Activated gamma-delta T cell (primary cell): ENCODE data around the gene KLF7.

Experiments
- DNase-seq: peaks from one replicate; lab custom pipeline; 2025; lab: John Stamatoyannopoulos, UW

Gene KLF7

DNA sequence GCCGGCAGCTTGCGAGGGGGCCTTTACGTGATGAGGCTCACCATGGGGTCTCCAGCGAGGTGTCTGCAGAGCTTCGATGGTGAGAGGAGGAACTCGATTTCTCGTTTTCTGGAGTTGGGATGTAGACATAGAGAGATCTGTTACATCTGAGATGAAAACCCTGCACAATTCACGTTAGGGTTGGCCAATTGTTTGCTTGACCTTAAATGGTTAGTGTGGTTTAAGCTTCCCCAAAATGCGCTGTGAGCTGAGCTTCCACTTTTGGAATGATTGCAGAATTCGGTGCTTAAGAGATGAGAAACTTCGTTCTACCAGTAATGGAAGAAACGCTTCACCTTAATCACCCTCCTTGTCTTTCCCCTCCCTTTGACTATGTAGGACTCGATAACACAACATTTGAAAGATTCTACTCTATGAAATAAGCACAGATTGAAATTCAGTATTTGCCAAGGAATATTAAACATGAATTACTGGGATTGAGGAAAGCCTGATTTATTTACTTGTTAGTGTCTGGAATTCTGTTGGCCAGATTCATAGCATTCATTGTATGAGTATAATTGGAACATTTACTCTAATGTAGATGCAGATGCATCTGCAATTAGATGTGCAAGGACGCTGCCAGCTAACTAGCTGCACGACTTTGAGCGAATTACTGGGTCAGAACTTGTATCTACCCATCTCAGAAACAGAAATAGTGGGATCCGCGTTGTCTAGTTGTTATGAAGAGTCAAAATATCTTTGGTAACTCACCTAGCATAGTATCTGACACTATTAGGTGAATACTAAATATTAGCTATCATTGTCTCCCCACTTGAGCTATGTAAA is 1.6 kb upstream of the KLF7 start:
- DNase-seq, result no peak

GRCh38 chr2:207166349-207167098 is 776 bp upstream of the KLF7 start:
- DNase-seq, result peak; percentile 9

DNA sequence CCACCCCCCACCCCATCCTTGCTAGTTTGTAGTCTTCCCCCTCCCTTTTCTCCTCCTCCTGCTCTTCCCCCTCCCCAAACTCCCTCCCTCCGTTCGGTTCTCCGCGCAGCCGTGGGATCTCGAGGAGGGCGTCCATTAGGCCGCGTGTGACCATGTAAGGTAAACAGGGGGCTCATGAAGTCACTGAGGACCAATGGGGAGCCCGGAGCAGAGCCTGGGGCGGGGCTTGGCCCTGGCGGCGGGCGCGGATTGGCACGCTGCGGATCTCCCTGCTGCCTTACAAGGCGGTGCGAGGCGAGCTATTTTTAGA is 246 bp upstream of the KLF7 start:
- peak; percentile 57 for DNase-seq

DNA sequence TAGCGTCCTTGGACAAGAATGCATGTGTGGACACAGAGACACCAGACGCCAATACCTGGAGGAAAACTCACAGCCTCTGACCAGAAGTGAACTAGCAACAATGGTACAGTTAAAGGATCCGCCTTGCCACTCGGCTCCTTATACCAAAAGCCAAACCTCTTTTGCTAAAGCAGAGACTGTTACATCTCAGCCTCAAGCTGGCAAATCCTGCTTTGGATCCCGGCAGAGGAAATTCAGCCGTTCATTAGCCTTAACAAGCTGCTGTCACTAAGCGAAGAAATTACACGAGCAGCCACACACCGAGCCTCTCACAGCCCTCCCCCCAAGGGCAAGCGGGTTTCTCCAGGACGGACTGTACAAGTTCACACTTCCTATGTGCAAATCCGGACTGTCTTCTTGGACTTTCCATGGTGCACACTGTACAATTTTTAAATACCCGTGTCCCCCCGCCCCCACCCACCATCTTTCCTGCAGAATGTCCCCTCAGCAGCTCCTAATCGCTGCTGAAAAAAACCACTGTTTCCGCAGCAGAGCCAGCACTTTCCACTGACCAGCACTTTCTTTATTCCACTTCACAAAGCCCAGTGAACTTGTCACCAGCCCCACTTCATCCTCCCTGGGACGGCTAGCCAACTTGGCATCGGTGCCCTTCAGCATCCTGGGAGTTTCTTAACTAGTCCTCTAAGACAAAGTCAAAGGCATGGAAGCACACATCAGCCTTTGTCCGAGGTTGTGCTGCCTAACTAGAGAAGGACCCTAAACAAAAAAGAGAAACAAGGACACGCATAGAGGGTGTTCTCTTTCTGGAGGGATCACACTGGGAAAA is 1.5 kb downstream of the KLF7 start:
- no peak for DNase-seq

DNA sequence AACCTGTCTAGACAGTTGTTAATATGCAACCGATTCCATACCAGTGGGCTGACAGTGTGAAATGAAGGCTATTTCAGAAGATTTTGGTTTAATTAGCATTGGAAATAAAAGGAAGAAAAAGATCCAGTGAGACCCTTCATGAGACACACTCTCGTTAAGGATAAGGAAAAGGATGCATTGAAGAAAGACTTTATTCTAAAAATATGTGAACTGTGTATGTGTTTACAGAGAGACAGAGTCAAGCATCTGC is 2.1 kb downstream of the KLF7 start:
- no peak for DNase-seq

- no peak for DNase-seq
Measured at GRCh38 chr2:207163053-207163755, 2.5 kb downstream of the KLF7 start.

GRCh38 chr2:207162316-207162715 is 3.4 kb downstream of the KLF7 start:
- DNase-seq, result no peak

GRCh38 chr2:207161247-207162123 is 4.3 kb downstream of the KLF7 start:
- DNase-seq, result no peak

DNA sequence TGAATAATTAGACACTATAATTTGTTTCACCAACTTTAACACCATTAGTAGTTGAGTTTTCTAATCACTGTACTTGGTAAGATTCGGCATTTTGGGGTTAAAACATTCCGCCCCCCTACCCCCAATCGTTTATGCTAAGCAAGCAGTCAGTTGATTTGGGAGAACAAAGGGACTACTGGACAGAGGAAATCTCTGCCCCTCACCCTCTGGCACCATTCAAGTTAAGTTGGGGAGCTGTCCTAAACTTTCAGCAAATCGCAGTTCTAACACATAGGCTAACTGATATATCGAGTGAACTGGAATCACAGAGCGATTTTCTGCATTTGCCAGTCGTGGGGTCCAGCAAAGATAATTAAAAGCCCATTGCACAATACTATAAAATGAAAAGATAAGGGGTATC is 5.6 kb downstream of the KLF7 start:
- no peak for DNase-seq

GRCh38 chr2:207159002-207159401 is 6.7 kb downstream of the KLF7 start:
- no peak for DNase-seq

DNA sequence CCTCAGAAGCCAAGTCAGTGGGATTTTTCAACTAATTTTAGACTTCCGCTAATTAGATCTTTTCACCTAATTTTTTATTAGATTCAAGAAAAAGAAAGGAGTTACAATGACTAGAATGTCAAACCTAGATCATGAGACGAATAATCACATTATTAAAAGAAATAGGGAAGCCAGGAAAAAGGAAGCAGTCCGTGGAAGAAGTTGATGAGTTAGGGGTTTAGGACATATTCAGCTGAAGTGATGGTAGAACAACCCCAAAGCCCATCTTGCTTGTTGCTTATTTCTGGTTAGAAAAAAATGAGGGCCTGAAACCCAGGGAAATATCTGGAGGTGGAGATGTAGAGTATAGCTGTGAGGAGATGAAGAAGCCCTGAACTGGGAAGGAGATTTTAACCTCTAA is 8.0 kb downstream of the KLF7 start:
- no peak for DNase-seq

DNA sequence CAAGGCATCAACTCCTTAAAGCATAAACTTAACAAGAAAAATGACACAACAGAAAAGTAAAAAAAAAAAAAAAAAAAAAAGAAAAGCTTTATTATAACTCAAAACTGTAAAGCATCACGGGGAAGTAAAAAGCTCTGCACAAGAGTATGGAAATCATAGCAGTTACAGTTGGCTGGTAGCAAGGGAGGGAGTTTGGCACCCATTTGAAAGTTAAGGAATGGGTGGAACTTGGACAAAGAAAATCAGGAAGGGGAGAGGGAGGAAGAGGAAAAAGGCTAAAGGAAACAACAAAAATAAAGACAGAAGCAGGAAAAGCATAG is 8.6 kb downstream of the KLF7 start:
- no peak for DNase-seq

- DNase-seq, result no peak
Measured at GRCh38 chr2:207156451-207157161, 9.1 kb downstream of the KLF7 start.

GRCh38 chr2:207155516-207156444 is 10.0 kb downstream of the KLF7 start:
- DNase-seq, result no peak

- no peak for DNase-seq
Measured at GRCh38 chr2:207154556-207155510, 10.9 kb downstream of the KLF7 start.

- DNase-seq, result no peak
Measured at GRCh38 chr2:207153266-207153975, 12.3 kb downstream of the KLF7 start.

GRCh38 chr2:207151048-207151447 is 14.7 kb downstream of the KLF7 start:
- DNase-seq, result no peak

GRCh38 chr2:207150284-207150683 is 15.5 kb downstream of the KLF7 start:
- DNase-seq, result no peak
